K562 (cell line): Measurements from ENCODE around the gene TCF23. TPM values are rescaled to one million over a fixed set of nuclear protein-coding genes. Genes with fewer than 3 reads are reported as not detected.

Source experiments
- ATAC-seq: fragments of 200-7000 bp; cut with Tn5 transposase; 3 replicates; pipeline ENCODE4 v1.9.1; 2020; ENCODE audit warnings: moderate library complexity
- BruUV-seq: library from RNA; stranded (reverse); fragments of 400-500 nt; replicated peaks from 2 replicates; lab custom pipeline; 2021; lab: Mats Ljungman, UMichigan
- CTCF ChIA-PET: fragments of 300-600 bp; formaldehyde crosslinking; extraction: SDS; loops from one replicate; lab custom pipeline; 2021; ENCODE audit warnings: low intra/inter-chr PET ratio; lab: Yijun Ruan, JAX
- POLR2A ChIA-PET: fragments of 300-600, 350-650 bp; sonication (Branson Sonifier 250); formaldehyde crosslinking; extraction: SDS; loops from one replicate; lab custom pipeline; 2021; ENCODE audit warnings: antibody characterized with exemption, inconsistent platforms; lab: Yijun Ruan, JAX
- DNase-seq, 4 experiments: peaks; one replicate each; pipeline versions ENCODE4 v3.0.0 to v3.0.0-alpha.2; 2011 to 2018; ENCODE audit warnings: low spot score in 3 of 4, mixed read lengths in 3 of 4; ENCODE audit errors: extremely low read depth in 1 of 4
- FAIRE-seq: peaks from 2 replicates; lab custom pipeline; 2011; peaks lifted over from hg19 to GRCh38; lab: Jason Lieb, UNC
- H2AFZ ChIP-seq: 2 replicates; pipeline ENCODE4 v1.6.0; 2011; ENCODE audit warnings: low read depth, low read length, control low read depth, inconsistent platforms
- H3K27ac ChIP-seq: fragments of 200-600 bp; 3 replicates; pipeline ENCODE4 v1.8.0; 2011; ENCODE audit warnings: low read depth, mild to moderate bottlenecking, control low read depth, inconsistent platforms, low read length, moderate library complexity, mixed read lengths; ENCODE audit errors: extremely low read depth
- H3K27me3 ChIP-seq, 2 experiments: fragments of 300-600 bp in 1 of 2; 2 replicates in 1 of 2; 3 replicates in 1 of 2; pipeline versions ENCODE4 v1.6.0 to v1.8.0; 2011; ENCODE audit warnings: inconsistent platforms in 2 of 2, low read length in 2 of 2, mild to moderate bottlenecking in 1 of 2, mixed read lengths in 1 of 2, moderate library complexity in 1 of 2; ENCODE audit not compliant: control insufficient read depth in 2 of 2, insufficient read depth in 2 of 2
- H3K36me3 ChIP-seq: fragments of 300-600 bp; 3 replicates; pipeline ENCODE4 v1.8.0; 2011; ENCODE audit warnings: mild to moderate bottlenecking, low read length, inconsistent platforms; ENCODE audit not compliant: control insufficient read depth, insufficient read depth
- H3K4me1 ChIP-seq, 2 experiments: fragments of 200-600 bp in 1 of 2; replicated peaks in 1 of 2; 2 replicates in 1 of 2; 3 replicates in 1 of 2; pipeline versions ENCODE4 v1.5.1 to v1.8.0; 2011; ENCODE audit warnings: inconsistent platforms in 2 of 2, low read length in 2 of 2, mild to moderate bottlenecking in 1 of 2, mixed read lengths in 1 of 2, moderate library complexity in 1 of 2; ENCODE audit not compliant: control insufficient read depth in 2 of 2, insufficient read depth in 2 of 2
- H3K4me2 ChIP-seq: 2 replicates; pipeline ENCODE4 v1.6.1; 2011; ENCODE audit warnings: low read length, control low read depth, inconsistent platforms, mixed read lengths; ENCODE audit not compliant: insufficient read depth
- H3K4me3 ChIP-seq: fragments of 200-600 bp; sonication (generic), shearing (Covaris generic); 2 replicates; pipeline ENCODE4 v1.5.1; 2016; ENCODE audit warnings: control low read depth, inconsistent platforms
- H3K79me2 ChIP-seq: fragments of 200-600 bp; 3 replicates; pipeline ENCODE4 v1.8.0; 2011; ENCODE audit warnings: low read length, inconsistent platforms; ENCODE audit not compliant: control insufficient read depth, insufficient read depth
- H3K9ac ChIP-seq, 2 experiments: 2 replicates each; pipeline versions ENCODE4 v1.6.0 to v1.6.1; 2011; ENCODE audit warnings: low read depth in 2 of 2, low read length in 2 of 2, control low read depth in 1 of 2, inconsistent platforms in 1 of 2, mild to moderate bottlenecking in 1 of 2, mixed read lengths in 1 of 2; ENCODE audit not compliant: insufficient read depth in 1 of 2
- H3K9me1 ChIP-seq: one replicate; pipeline ENCODE4 v1.6.0; 2011; ENCODE audit warnings: inconsistent platforms, mild to moderate bottlenecking, low read length, moderate library complexity; ENCODE audit not compliant: control insufficient read depth, insufficient read depth
- H3K9me3 ChIP-seq: replicated peaks from 2 replicates; pipeline ENCODE4 v1.5.1; 2011; ENCODE audit warnings: low read depth, low read length, inconsistent platforms; ENCODE audit not compliant: control insufficient read depth, insufficient read depth
- H4K20me1 ChIP-seq: replicated peaks from 2 replicates; pipeline ENCODE4 v1.6.1; 2011; ENCODE audit warnings: low read length, inconsistent platforms, mixed read lengths; ENCODE audit not compliant: control insufficient read depth, insufficient read depth
- CTBP1 ChIP-seq: fragments of 450-650 bp; IDR thresholded peaks from 2 replicates; pipeline ENCODE4 v1.6.1; 2016; ENCODE audit warnings: borderline replicate concordance
- RAD21 ChIP-seq, 2 experiments: fragments of 250-450 bp in 1 of 2; fragments of 450-650 bp in 1 of 2; sonication (Bioruptor Pico) in 1 of 2; formaldehyde crosslinking in 1 of 2; IDR thresholded peaks in 1 of 2; conservative IDR thresholded peaks in 1 of 2; 2 replicates each; pipeline versions ENCODE4 v1.4.0 to v1.8.0; 2020 to 2022; ENCODE audit warnings: mild to moderate bottlenecking in 2 of 2, moderate library complexity in 1 of 2
- U2AF1 ChIP-seq: fragments of 200-400 bp; formaldehyde crosslinking; optimal IDR thresholded peaks from 2 replicates; pipeline ENCODE3; 2017; ENCODE audit warnings: mild to moderate bottlenecking, low read depth, low read length, moderate library complexity
- WGBS: fragments of 100-300 bp; shearing (Covaris generic); methylation state at CpG from one replicate; pipeline ENCODE4 v1.1.6; 2016; ENCODE audit warnings: low coverage, mixed read lengths; ENCODE audit not compliant: insufficient coverage; ENCODE audit errors: missing lambda C conversion rate; 5-methylcytosine and 5-hydroxymethylcytosine counted together
- in situ Hi-C: fragments of 300-500 bp; cut with MboI; formaldehyde crosslinking; loops from 4 replicates; pipeline ENCODE4 v1.15.0; 2018; ENCODE audit warnings: inconsistent platforms, mixed read lengths
- intact Hi-C: fragments of 100-400 bp; cut with micrococcal nuclease; formaldehyde crosslinking; loops from 2 replicates; pipeline ENCODE4 v1.14.2; 2022
- polyA plus RNA-seq, 8 experiments: library from polyadenylated mRNA; depleted of rRNA in 4 of 8; stranded (reverse) in 5 of 8; unstranded in 3 of 8; fragments of >200 nt; fragmentation: Nextera tagmentation in 2 of 8; fragmentation: Illumina TruSeq in 1 of 8; extraction: Ambion mirVana in 2 of 8; extraction: Trizol in 1 of 8; gene quantifications; 2 replicates each; pipeline versions ENCODE4 v1.2.1 to v1.2.3, GENCODE V29; 2011 to 2014; ENCODE audit warnings: inconsistent platforms in 1 of 8, missing spikeins in 1 of 8
- total RNA-seq, 7 experiments: library from RNA; depleted of rRNA in 6 of 7; stranded (reverse); fragments of >200 nt in 6 of 7; fragmentation: Illumina TruSeq in 2 of 7; extraction: Trizol in 2 of 7; gene quantifications; 2 replicates each; pipeline versions ENCODE4 v1.2.1 to v1.2.3, GENCODE V29; 2011 to 2021; ENCODE audit warnings: low replicate concordance in 1 of 7
- TF ChIP-seq, protein P1 (sequence below), 2 experiments: fragments of 450-650 bp; formaldehyde crosslinking in 1 of 2; IDR thresholded peaks; 2 replicates each; pipeline versions ENCODE4 v1.4.0 to v1.6.1; 2014 to 2020; ENCODE audit warnings: mild to moderate bottlenecking in 2 of 2, borderline replicate concordance in 1 of 2, low read depth in 1 of 2
- TF ChIP-seq, protein P2 (sequence below), 3 experiments: IDR thresholded peaks in 2 of 3; conservative IDR thresholded peaks in 1 of 3; 2 replicates each; pipeline ENCODE4 v1.5.1; 2011 to 2012; ENCODE audit warnings: low read length in 3 of 3, mild to moderate bottlenecking in 3 of 3, control low read depth in 2 of 3, improper control_type of control experiment in 1 of 3, inconsistent platforms in 1 of 3, low read depth in 1 of 3, mixed read lengths in 1 of 3, moderate library complexity in 1 of 3; ENCODE audit not compliant: insufficient read depth in 2 of 3

Gene TCF23
- total and polyA plus RNA-seq, 9 of the 15 experiments (the other 6 are each of a cell fraction or from before 2014, with no cell fraction given), result 0.07 TPM; not detected in 8

DNA sequence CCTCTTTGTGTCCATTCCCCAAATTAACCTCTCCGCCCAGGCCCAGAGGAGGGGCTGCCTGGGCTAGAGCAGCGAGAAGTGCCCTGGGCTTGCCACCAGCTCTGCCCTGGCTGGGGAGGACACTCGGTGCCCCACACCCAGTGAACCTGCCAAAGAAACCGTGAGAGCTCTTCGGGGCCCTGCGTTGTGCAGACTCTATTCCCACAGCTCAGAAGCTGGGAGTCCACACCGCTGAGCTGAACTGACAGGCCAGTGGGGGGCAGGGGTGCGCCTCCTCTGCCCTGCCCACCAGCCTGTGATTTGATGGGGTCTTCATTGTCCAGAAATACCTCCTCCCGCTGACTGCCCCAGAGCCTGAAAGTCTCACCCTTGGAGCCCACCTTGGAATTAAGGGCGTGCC is 48.8 kb upstream of the TCF23 start:
- no TSS peak for BruUV-seq
- 49% methylated on average over 9 of the region's 10 CpGs for WGBS
- in situ Hi-C loops, result no loop called here
- H2AFZ ChIP-seq, result no peak overlapping the region
- TF ChIP-seq CTBP1 (no peak), RAD21 (CRISPR knock-in tag; conservative IDR thresholded peaks at IDR 0.05 in 1 of 2, IDR thresholded peaks at IDR 0.05 in 1 of 2) (peak in 1 of 2 experiments; percentile 24; a peak in 1 of 4 replicates), U2AF1 (no peak)
- TF ChIP-seq, protein P1, sequence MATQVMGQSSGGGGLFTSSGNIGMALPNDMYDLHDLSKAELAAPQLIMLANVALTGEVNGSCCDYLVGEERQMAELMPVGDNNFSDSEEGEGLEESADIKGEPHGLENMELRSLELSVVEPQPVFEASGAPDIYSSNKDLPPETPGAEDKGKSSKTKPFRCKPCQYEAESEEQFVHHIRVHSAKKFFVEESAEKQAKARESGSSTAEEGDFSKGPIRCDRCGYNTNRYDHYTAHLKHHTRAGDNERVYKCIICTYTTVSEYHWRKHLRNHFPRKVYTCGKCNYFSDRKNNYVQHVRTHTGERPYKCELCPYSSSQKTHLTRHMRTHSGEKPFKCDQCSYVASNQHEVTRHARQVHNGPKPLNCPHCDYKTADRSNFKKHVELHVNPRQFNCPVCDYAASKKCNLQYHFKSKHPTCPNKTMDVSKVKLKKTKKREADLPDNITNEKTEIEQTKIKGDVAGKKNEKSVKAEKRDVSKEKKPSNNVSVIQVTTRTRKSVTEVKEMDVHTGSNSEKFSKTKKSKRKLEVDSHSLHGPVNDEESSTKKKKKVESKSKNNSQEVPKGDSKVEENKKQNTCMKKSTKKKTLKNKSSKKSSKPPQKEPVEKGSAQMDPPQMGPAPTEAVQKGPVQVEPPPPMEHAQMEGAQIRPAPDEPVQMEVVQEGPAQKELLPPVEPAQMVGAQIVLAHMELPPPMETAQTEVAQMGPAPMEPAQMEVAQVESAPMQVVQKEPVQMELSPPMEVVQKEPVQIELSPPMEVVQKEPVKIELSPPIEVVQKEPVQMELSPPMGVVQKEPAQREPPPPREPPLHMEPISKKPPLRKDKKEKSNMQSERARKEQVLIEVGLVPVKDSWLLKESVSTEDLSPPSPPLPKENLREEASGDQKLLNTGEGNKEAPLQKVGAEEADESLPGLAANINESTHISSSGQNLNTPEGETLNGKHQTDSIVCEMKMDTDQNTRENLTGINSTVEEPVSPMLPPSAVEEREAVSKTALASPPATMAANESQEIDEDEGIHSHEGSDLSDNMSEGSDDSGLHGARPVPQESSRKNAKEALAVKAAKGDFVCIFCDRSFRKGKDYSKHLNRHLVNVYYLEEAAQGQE (IDR thresholded peaks at IDR 0.05; ENCODE audit: borderline replicate concordance), result 0 out of 2 replicates have a peak, but pooled peaks have one; percentile 12
- TF ChIP-seq, protein P1 (CRISPR knock-in tag; IDR thresholded peaks at IDR 0.05; ENCODE audit: low read depth), result no peak
- TF ChIP-seq, protein P2, sequence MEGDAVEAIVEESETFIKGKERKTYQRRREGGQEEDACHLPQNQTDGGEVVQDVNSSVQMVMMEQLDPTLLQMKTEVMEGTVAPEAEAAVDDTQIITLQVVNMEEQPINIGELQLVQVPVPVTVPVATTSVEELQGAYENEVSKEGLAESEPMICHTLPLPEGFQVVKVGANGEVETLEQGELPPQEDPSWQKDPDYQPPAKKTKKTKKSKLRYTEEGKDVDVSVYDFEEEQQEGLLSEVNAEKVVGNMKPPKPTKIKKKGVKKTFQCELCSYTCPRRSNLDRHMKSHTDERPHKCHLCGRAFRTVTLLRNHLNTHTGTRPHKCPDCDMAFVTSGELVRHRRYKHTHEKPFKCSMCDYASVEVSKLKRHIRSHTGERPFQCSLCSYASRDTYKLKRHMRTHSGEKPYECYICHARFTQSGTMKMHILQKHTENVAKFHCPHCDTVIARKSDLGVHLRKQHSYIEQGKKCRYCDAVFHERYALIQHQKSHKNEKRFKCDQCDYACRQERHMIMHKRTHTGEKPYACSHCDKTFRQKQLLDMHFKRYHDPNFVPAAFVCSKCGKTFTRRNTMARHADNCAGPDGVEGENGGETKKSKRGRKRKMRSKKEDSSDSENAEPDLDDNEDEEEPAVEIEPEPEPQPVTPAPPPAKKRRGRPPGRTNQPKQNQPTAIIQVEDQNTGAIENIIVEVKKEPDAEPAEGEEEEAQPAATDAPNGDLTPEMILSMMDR (IDR thresholded peaks at IDR 0.05 in 2 of 3, conservative IDR thresholded peaks at IDR 0.05 in 1 of 3; ENCODE audit: insufficient read depth in 2 of 3, low read depth in 1 of 3, low read length in 3 of 3), result peak in 1 of 3 experiments; percentile 6; a peak in 1 of 6 replicates
- TF ChIP-seq, all 486 proteins: peak for 3
- Histone ChIP-seq H4K20me1 (no peaks in the 10 kb centered on the region), H3K79me2 (no peaks in the 10 kb centered on the region), H3K27ac (no peak overlapping the region), H3K9ac (peak overlapping the region in 1 of 2 experiments; percentile 50; a peak in 1 of 4 replicates), H3K4me2 (no peak overlapping the region), H3K4me3 (no peak overlapping the region), H3K4me1 (peaks cover 14 to 30% of the 10 kb centered on the region in 2 experiments; a peak in 4 of 5 replicates), H3K9me1 (no peaks in the 10 kb centered on the region), H3K27me3 (no peaks in the 10 kb centered on the region), H3K9me3 (no peaks in the 10 kb centered on the region), H3K36me3 (no peaks in the 10 kb centered on the region)
- no peak for ATAC-seq
- POLR2A ChIA-PET, result interaction anchor here (0.6 kb wide), 1 partner anchor 215 kb away, joined by 3 read pairs; no protein-coding TSS in a partner anchor
- intact Hi-C loops, result no loop called here
- DNase-seq, result no peak
- CTCF ChIA-PET, result interaction anchor here (2.3 to 3.1 kb wide), 2 partner anchors 92 to 179 kb away, joined by 20 to 27 read pairs; no protein-coding TSS in a partner anchor
- no peak for FAIRE-seq
